Naive thymus-derived CD8-positive, alpha-beta T cell (primary cell): ENCODE results near the gene RIMBP2. TPM values are rescaled to one million over a fixed set of nuclear protein-coding genes. Genes with fewer than 3 reads are reported as not detected.

ENCODE experiments used
- ATAC-seq, 2 donors: fragments of 150-1000 bp; cut with Tn5 transposase in 1 of 2; sonication (Bioruptor Pico), chemical (Tn5 transposase) in 1 of 2; 1 replicate in 1 of 2; 2 replicates in 1 of 2; pipeline ENCODE4 v1.10.0; 2021; ENCODE audit warnings: mild to moderate bottlenecking in 2 of 2, moderate library complexity in 2 of 2
- POLR2A ChIA-PET: fragments of 350-600 bp; sonication (Branson Sonifier 250); formaldehyde crosslinking; loops from one replicate; lab custom pipeline; 2021; ENCODE audit warnings: antibody characterized with exemption; lab: Charles Lee
- DNase-seq, 10 donors: peaks; one replicate each; pipeline versions ENCODE4 v3.0.0 to v3.0.0-alpha.2; 2020 to 2022
- H3K27ac Mint-ChIP-seq, 10 donors: one replicate each; pipeline ENCODE4 v1.8.0; 2020 to 2022; ENCODE audit warnings: mild to moderate bottlenecking in 10 of 10, mixed read lengths in 10 of 10, moderate library complexity in 4 of 10, inconsistent platforms in 1 of 10
- H3K27me3 Mint-ChIP-seq, 5 donors: one replicate each; pipeline ENCODE4 v1.8.0; 2021 to 2022; ENCODE audit warnings: mixed read lengths in 5 of 5
- H3K36me3 Mint-ChIP-seq, 3 donors: one replicate each; pipeline ENCODE4 v1.8.0; 2020 to 2022; ENCODE audit warnings: mixed read lengths in 3 of 3, mild to moderate bottlenecking in 2 of 3, inconsistent platforms in 1 of 3
- H3K4me1 Mint-ChIP-seq, 4 donors: one replicate each; pipeline ENCODE4 v1.8.0; 2021 to 2022; ENCODE audit warnings: mixed read lengths in 4 of 4
- H3K4me3 Mint-ChIP-seq, 10 donors: one replicate each; pipeline ENCODE4 v1.8.0; 2020 to 2022; ENCODE audit warnings: mild to moderate bottlenecking in 10 of 10, mixed read lengths in 10 of 10, moderate library complexity in 6 of 10, inconsistent platforms in 1 of 10
- H3K9me3 Mint-ChIP-seq, 9 donors: one replicate each; pipeline ENCODE4 v1.8.0; 2020 to 2022; ENCODE audit warnings: mixed read lengths in 9 of 9, mild to moderate bottlenecking in 3 of 9, inconsistent platforms in 1 of 9, moderate library complexity in 1 of 9
- polyA plus RNA-seq, 3 donors: library from polyadenylated mRNA; unstranded; fragments of 300-500 nt; fragmentation: Illumina TruSeq; gene quantifications; one replicate each; pipeline ENCODE4 v1.2.3, GENCODE V29; 2021
- total RNA-seq, 8 experiments: library from RNA in 2 of 8; stranded (reverse) in 2 of 8; gene quantifications; one replicate each; pipeline ENCODE4 v1.2.3 and lab custom pipeline; 2021 to 2026

The RIMBP2 gene
- total and polyA plus RNA-seq, 5 experiments from 2014 or later = not detected

DNA sequence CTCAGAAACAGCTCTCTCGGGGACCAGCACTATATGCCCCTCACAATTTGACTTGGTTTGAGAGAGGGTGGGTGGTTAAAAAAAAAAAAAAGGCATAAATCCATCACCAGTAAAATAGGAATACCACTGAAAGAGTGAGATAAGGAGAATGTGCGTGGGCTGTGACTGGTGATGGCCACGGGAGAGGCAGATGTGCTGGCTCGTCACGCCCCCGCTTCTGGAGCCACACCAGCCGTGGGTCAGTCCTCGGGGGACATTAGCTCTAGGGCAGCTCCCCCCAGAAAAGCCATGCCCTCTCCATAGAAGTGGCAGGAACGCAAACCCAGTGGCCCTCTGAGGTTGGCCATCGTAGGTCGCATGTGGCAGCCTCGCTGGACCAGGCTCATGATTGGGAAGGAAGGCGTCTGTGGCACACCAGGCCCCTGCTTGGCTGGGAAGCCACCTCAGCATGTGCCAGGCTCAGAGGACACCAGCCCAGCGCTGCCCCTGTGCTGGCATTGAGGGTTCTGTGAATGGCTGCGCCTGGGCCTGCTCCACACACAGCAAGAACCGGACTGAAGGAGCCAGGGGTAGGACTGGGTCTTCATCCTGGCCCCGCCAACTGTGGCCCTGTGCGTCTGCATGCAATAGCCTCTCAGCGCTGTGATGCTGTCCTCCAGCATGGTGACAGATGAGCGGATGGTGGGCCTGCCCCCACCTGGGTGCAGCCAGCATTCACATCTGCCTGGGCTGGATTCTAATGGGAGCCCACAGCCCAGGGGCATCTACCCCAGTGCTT lies 267.9 kb downstream of the RIMBP2 start:
- Mint-ChIP-seq H3K36me3 (no peaks in the 10 kb centered on the region), H3K9me3 (no peaks in the 10 kb centered on the region), H3K27ac (no peak overlapping the region), H3K4me1 (no peaks in the 10 kb centered on the region), H3K4me3 (no peak overlapping the region), H3K27me3 (peaks cover 0 to 9% (median 0%) of the 10 kb centered on the region in 5 donors)
- DNase-seq (peak in 1 of 10 donors; percentile 38), ATAC-seq (no peak)
- POLR2A ChIA-PET = interaction anchor here (0.7 kb wide), 1 partner anchor 409 kb away, joined by 3 read pairs; no protein-coding TSS in a partner anchor

DNA sequence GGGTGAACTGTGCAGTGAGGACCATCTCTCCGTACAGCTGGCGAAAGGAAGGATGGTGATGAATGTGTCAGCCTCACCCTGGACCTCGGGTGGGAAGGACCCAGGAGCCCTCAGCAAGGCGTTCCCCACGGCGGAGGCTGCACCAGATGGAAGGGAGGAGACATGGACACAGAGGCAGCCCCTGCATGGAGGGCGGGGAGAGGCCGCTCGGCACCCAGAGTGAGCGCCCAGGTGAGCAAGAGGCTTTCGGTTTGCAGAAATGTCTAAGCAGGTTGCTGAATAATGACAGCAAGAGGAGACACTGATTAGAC lies 268.5 kb downstream of the RIMBP2 start:
- DNase-seq (no peak), ATAC-seq (no peak)
- no peak overlapping the region for H3K27ac Mint-ChIP-seq
- no peaks in the 10 kb centered on the region for H3K36me3 Mint-ChIP-seq
- no peak overlapping the region for H3K4me3 Mint-ChIP-seq
- no peaks in the 10 kb centered on the region for H3K4me1 Mint-ChIP-seq
- POLR2A ChIA-PET = no interaction called here
- H3K27me3 Mint-ChIP-seq = peaks cover 0 to 9% (median 0%) of the 10 kb centered on the region in 5 donors
- H3K9me3 Mint-ChIP-seq = peaks cover 0 to under 1% (median 0%) of the 10 kb centered on the region in 9 donors

DNA sequence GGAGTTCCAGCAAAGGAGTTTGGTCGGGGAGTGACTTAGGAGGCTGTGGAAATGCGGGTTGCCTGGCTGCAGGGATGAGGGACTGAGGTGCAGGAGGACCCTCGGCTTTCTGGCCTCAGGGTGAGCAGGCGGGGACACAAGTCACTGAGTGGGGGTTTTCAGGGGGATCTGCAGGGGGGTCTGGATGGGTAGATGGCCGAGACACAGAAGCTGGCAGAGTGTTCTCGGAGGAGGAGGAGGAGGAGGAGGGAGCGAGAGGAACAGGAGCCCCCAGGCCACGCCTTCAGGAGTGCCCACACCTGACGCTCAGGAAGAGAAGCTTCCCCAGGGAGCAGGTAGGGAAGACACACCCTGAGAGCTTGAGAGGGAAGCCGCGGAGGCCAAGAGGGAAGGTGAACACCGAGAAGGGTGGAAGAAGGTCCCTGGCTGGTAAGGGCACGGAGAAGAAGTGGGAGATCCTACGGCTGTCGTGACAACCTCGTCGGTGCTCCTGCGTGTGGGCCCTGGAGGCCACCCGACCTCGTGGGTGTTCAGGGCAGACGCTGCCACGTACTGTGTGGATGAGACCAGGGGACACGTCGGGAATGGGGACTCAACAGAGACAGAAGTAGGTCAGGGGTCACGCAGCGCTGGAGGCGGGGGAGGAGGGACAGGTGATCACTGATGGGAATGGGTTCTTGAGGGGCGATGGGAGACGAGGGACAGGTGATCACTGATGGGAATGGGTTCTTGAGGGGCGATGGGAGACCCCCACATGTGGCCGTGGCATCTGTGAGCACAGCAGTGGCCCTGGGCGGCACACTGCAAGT lies 269.0 kb downstream of the RIMBP2 start:
- H3K36me3 Mint-ChIP-seq = no peaks in the 10 kb centered on the region
- H3K4me1 Mint-ChIP-seq = no peaks in the 10 kb centered on the region
- H3K27me3 Mint-ChIP-seq = peaks cover 0 to 9% (median 3%) of the 10 kb centered on the region in 5 donors
- DNase-seq (no peak), ATAC-seq (no peak)
- H3K27ac Mint-ChIP-seq = no peak overlapping the region
- H3K9me3 Mint-ChIP-seq = peaks cover 0 to 3% (median 0%) of the 10 kb centered on the region in 9 donors
- POLR2A ChIA-PET = no interaction called here
- no peak overlapping the region for H3K4me3 Mint-ChIP-seq

DNA sequence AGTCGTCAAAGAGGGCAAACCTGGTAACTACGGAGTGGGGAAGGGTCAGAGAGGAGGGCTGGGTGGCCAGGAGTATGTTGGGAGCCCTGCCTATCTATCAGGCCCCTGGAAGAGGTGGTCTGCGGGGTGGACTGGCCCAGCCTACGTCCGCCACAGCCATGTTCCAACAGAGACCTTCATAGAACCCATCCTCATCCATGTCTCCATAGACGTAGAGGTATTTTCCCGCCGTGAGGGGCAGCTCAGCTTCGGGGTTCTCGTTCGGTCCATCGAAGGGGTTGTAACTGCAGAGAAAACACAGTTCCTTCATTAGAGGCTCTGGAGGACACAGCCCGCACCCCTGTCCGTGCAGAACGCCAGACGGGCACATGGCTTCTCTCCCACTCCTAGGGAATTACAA lies 271.1 kb downstream of the RIMBP2 start:
- H3K9me3 Mint-ChIP-seq = peaks cover 0 to 5% (median 0%) of the 10 kb centered on the region in 9 donors
- no peaks in the 10 kb centered on the region for H3K36me3 Mint-ChIP-seq
- H3K27ac Mint-ChIP-seq = no peak overlapping the region
- POLR2A ChIA-PET = no interaction called here
- H3K27me3 Mint-ChIP-seq = peaks cover 0 to 9% (median 3%) of the 10 kb centered on the region in 5 donors
- DNase-seq (no peak), ATAC-seq (no peak)
- H3K4me1 Mint-ChIP-seq = no peaks in the 10 kb centered on the region
- H3K4me3 Mint-ChIP-seq = no peak overlapping the region

DNA sequence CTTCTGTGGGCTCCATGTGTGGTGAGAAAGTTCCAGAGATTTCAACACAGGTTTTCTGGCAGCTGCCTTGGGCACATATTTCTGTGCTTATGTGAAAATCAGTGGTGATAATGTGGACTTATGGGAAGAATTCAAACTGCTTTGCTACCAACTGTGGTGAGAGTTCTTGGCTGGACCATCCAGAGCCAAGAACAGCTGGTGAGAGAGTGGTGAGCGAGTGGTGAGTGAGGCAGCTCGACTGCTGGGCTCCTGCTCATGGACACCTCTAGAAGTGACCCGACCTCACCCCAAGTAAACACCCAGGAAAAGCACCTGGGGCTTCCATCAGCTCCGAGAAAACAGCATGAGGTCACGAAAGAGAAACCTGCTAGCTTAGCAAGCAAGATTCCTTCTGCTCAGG lies 272.0 kb downstream of the RIMBP2 start:
- ATAC-seq (no peak), DNase-seq (no peak)
- Mint-ChIP-seq H3K27ac (no peak overlapping the region), H3K27me3 (peaks cover 0 to 9% (median 2%) of the 10 kb centered on the region in 5 donors), H3K36me3 (no peaks in the 10 kb centered on the region), H3K4me1 (no peaks in the 10 kb centered on the region), H3K9me3 (peaks cover 0 to 8% (median 0%) of the 10 kb centered on the region in 9 donors), H3K4me3 (no peak overlapping the region)
- POLR2A ChIA-PET = no interaction called here

GRCh38 chr12:130441771-130442760 lies 274.0 kb downstream of the RIMBP2 start:
- no peak overlapping the region for H3K27ac Mint-ChIP-seq
- peaks cover 0 to 9% (median 3%) of the 10 kb centered on the region in 5 donors for H3K27me3 Mint-ChIP-seq
- H3K36me3 Mint-ChIP-seq = no peaks in the 10 kb centered on the region

DNA sequence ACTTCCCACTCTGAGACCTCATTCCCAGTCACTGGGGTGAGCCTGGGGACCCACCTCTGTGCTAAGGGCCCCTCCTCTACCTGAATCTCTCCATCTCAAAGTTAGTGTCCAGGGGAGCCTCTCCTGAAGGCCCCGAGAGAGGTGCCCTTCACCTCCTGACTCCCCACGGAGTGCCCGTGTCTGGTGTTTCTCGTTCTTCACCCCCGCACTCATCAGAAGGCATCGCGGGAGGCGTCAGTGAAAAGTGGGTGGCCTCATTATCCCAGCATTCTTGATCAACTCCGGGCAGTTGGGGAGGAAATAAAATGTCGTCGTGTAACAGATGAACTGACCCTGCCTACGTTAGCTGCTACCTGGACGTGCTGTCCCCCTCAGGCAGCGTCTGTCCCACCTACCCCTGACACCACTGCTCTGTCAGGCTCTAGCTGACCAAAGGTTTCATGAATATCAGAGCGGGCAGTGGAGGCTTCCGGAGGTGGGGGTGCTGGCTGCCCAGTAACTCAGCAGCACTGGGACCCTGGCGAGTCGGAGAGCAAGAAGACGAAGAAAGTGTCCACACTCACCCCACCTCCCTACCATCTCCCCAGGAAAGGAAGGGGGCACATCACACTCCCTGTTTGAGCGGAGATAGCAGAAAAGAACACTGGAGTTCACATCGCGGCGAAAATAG lies 275.6 kb downstream of the RIMBP2 start:
- POLR2A ChIA-PET = no interaction called here
- Mint-ChIP-seq H3K27me3 (peaks cover 0 to 4% (median 0%) of the 10 kb centered on the region in 5 donors), H3K4me1 (no peaks in the 10 kb centered on the region), H3K27ac (no peak overlapping the region), H3K4me3 (no peak overlapping the region), H3K9me3 (peaks cover 0 to 18% (median 3%) of the 10 kb centered on the region in 9 donors), H3K36me3 (no peaks in the 10 kb centered on the region)
- DNase-seq (no peak), ATAC-seq (no peak)

More at GRCh38 chr12:130441771-130442760, 274.0 kb downstream of the RIMBP2 start:
- Mint-ChIP-seq H3K9me3 (peaks cover 0 to 14% (median 2%) of the 10 kb centered on the region in 9 donors), H3K4me1 (no peaks in the 10 kb centered on the region), H3K4me3 (no peak overlapping the region)
- DNase-seq = no peak
- POLR2A ChIA-PET = no interaction called here
- ATAC-seq = no peak

- Mint-ChIP-seq H3K36me3 (no peaks in the 10 kb centered on the region), H3K9me3 (peaks cover 0 to 22% (median 3%) of the 10 kb centered on the region in 9 donors), H3K27ac (no peak overlapping the region), H3K4me3 (no peak overlapping the region), H3K4me1 (no peaks in the 10 kb centered on the region), H3K27me3 (peaks cover 0 to 8% (median 0%) of the 10 kb centered on the region in 5 donors)
- POLR2A ChIA-PET = no interaction called here
- DNase-seq (no peak), ATAC-seq (no peak)
These were observed 276.8 kb downstream of the RIMBP2 start for GRCh38 chr12:130439250-130439649.

DNA sequence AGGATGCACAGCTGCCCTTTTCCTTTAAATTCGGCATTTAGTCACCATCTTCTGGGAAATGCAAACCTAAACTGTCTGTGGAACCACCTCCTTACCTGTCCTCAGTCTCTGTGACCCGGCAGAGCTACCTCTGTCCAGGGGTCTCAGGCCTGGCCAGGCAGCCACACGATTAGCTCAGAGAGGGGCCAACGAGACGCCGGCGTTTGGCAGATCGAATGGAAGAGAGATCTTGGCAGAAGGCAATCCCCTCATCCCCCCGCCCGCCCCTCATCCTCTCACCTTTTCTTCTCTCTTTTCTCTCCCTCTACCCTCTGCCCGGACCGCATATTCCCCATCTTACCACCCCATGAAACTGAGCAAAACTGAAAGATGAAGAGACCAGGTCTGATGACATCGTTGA lies 277.4 kb downstream of the RIMBP2 start:
- POLR2A ChIA-PET = no interaction called here
- Mint-ChIP-seq H3K4me1 (no peaks in the 10 kb centered on the region), H3K4me3 (no peak overlapping the region), H3K9me3 (peaks cover 0 to 22% (median 3%) of the 10 kb centered on the region in 9 donors), H3K36me3 (no peaks in the 10 kb centered on the region), H3K27me3 (peaks cover 0 to 8% (median 0%) of the 10 kb centered on the region in 5 donors), H3K27ac (no peak overlapping the region)
- DNase-seq (no peak), ATAC-seq (no peak)

DNA sequence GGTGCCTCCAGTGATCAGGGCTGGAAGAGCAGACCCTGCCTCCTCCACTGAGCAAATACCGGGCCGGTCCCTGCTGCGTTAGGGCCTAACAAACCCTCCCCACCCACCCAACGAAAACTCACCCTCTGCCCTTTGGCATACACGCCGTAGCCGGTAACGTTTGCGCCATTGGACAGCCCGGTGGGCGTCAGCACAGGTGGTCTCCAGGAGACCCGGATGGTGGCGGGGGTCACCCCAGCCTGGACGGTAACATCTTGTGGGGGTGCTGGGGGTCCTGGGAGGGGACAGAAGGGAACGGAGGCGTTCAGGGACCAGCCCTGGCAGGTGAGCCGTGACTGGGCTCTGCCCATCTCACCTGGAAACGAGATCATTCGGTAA lies 277.9 kb downstream of the RIMBP2 start:
- H3K4me1 Mint-ChIP-seq = no peaks in the 10 kb centered on the region
- H3K4me3 Mint-ChIP-seq = no peak overlapping the region
- DNase-seq (no peak), ATAC-seq (no peak)
- H3K36me3 Mint-ChIP-seq = no peaks in the 10 kb centered on the region
- H3K9me3 Mint-ChIP-seq = peaks cover 0 to 22% (median 3%) of the 10 kb centered on the region in 9 donors
- no peak overlapping the region for H3K27ac Mint-ChIP-seq
- POLR2A ChIA-PET = no interaction called here
- H3K27me3 Mint-ChIP-seq = peaks cover 0 to 8% (median 0%) of the 10 kb centered on the region in 5 donors

DNA sequence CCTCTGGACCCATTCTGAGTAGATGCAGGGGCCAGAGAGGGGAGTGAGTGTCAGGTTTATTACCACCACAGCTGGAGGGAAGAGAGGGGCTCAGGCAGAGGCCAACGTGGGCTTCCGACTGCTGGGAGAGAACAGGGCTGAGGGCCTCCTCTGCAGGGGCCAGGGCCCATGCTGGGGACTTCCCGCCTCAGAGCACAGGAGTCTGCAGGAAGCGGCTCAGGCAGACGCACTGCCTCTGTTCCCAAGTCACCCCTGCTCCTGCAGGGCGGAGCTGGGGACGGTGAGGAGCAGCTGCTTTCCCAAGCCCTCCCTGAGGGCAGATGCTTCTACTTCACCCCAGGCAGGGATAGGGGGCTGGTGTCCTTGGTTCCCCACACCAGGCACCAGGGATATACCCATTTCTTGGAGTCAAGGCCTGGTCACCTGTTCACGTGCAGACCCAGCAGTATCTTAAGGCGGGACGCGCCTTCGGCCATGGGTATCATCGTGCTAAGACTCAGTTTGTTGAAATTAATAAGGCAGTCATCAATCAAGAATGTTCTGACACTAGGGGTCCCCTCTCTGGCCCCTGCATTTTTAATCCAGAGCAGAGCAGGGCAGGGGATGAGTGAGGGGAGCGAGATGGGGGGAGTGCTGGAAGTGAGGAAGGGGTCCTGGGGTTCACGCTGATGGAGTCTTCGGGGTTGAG lies 278.4 kb downstream of the RIMBP2 start:
- Mint-ChIP-seq H3K27ac (no peak overlapping the region), H3K27me3 (peaks cover 0 to 8% (median 0%) of the 10 kb centered on the region in 5 donors), H3K4me3 (no peak overlapping the region), H3K9me3 (peaks cover 0 to 22% (median 3%) of the 10 kb centered on the region in 9 donors), H3K4me1 (no peaks in the 10 kb centered on the region), H3K36me3 (no peaks in the 10 kb centered on the region)
- ATAC-seq = no peak
- POLR2A ChIA-PET = no interaction called here
- no peak for DNase-seq
